Measurements from ENCODE around the gene HJV.

HJV gene

DNA sequence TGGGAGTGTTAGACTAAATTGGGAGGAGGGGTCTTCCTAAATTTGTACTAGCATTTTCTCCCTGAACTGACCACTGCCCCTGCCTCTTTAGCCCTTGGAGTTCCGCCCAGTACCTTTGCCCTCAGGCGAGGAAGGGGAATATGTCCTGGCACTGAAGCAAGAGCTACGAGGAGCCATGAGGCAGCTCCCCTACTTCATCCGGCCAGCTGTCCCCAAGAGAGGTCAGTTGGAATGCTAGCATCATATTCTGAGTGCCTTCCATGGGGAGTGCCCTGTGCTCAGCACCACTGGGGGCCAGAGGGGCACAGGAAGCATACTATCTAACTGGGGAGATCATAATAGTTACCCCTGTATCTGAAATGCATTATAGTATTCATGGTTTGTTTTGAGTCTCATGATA lies 46.3 kb downstream of the HJV start:
- DNase-seq: no peak

DNA sequence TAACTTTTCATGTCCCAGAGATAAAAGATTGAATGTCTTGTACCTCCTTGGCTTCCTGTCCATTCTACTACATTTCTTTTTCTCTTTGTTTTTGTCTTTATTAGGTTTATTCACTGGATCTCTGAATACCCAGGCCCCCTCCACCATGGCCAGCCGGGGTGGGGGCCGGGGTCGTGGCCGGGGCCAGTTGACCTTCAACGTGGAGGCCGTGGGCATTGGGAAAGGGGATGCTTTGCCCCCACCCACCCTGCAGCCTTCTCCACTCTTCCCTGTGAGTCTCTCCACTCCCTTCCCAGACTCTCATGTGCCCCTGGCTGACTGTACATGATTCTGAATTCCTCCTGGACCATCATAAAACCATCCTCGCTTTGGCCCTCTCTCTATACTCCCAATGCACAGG lies 46.8 kb downstream of the HJV start:
- DNase-seq: no peak

DNA sequence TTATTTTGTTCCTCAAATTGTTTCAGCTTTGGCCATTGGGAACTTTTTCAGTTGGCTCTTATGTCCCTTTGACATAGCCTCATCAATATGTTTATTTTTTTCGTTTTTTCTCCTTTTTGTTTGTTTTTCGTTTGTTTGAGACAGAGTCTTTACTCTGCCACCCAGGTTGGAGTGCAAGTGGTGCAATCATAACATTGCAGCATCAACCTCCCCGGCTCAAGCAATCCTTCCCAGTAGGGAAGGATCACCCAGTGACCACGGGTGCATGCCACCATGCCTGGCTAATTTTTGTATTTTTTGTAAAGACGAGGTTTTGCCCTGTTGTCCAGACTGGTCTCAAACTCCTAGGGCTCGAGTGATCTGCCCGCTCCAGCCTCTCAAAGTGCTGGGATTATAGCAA lies 49.0 kb downstream of the HJV start:
- no peak for DNase-seq

Measured in suppressor macrophage treated with lipopolysaccharide for 1 hour (primary cell).